Measurements from ENCODE around the gene GGTA1.
"Not testable (repeated sequence)": the region's sequence is repeated elsewhere in the genome, so short reads cannot be mapped to it uniquely, and the experiment has no call there.

GGTA1 gene

DNA sequence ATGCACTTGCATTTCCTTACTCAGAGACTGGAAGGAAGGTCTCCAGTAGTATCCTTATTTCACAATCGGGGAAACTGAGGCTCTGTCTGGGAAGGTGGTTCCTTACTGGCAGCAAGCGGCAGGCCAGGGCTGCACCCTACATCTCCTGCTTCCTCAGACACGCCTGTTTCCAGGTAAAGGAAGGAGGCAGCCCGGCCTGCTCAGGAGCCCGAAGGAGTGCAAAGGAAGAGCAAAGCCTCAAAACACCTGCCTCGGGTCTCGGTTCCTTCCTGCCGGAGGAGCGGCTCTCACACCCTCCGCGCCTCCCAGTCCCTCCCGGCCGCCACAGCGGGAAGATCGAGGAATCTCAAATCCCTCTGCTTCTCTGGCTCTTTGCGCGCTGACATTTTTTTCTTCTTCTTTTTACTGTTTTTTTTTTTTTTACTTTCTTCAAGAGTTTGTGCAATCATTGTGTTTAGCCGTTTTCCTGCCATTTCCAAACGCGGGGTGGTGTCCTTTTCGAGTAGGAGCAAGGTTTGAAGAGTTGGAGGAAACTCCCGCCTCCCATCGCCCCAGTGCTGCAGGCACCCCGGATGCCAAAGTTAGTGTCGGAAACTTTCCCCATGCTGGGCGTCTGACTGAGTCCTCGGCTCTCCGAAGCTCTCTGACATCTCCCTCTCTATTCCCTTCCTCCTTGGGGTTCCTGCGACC is 1.0 kb downstream of the GGTA1 start:
- DNase-seq (ENCODE audit: low spot score) = no peak

DNA sequence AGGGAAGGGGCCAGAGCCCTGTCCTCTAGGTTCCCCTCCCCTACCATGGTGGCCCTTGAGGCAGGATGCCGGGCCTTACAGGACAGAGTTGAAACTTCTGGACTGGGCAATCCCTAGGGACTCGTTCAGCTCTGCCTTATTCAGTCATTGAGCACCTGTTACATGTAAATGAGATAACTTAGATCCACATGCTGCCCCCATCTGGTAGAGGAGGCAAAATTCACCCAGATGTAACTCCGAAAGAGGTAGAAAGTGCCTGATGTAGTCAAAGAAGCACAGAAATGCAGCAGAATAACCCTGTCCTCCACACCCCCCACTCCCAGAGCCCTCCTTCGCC is 1.5 kb downstream of the GGTA1 start:
- DNase-seq (ENCODE audit: low spot score) = peak; percentile 47

DNA sequence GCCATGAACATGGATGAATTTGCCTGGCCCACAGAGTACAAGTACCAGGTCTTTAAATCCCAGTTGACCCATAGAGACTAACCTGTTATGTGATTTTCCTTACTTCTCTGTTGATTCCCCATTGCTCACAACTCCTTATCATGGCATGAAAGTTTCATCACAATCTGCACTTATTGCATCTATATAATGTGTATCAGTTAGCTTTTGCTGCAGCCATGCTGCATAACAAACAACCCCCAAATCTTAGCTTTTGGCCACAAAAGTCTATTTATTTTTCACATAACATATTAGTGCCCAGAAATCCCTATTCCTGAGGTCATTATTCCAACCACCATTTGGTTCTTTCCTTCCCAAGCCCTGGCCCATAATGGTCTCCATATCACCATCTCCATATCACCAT is 3.7 kb downstream of the GGTA1 start:
- DNase-seq (ENCODE audit: low spot score) = no peak

DNA sequence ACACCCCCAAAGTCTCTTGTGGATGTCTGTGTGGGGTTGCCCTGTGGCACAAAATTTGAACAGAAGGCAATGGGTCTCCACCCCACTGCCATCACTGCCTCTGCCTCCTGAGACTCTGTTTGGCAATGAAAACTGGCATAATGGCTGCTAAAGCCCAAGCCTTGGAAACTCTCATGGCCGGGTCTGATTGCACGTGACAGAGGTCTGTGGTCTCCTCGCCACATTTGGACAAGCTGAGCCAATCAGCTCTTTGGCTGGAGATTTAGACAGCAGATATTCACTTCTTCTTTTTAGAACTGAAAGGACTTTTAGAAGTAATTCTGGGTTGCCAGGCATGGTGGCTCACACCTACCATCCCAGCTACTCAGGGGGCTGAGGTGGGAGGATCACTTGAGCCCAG is 5.5 kb downstream of the GGTA1 start:
- no peak for DNase-seq (ENCODE audit: low spot score)

DNA sequence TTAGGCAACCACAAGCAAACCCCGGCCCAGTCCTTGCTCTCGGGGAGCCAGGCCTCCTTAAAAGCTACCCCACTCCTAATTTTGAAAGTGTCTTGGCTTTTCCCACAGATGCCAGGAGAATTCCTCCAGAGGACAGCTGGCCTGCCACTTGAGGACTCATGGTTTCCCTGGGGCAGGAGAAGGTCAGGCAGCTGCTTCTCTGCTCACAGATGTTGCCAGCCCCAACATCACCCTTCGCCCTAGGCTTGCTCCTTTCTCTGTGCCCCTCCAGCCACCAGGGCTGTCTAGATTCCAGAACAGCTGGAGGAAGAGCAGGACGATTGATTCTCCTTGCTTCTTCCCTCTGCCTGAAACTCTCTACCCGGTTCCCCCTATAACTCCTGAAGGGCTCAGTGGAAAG is 8.5 kb downstream of the GGTA1 start:
- DNase-seq (ENCODE audit: low spot score) = no peak

DNA sequence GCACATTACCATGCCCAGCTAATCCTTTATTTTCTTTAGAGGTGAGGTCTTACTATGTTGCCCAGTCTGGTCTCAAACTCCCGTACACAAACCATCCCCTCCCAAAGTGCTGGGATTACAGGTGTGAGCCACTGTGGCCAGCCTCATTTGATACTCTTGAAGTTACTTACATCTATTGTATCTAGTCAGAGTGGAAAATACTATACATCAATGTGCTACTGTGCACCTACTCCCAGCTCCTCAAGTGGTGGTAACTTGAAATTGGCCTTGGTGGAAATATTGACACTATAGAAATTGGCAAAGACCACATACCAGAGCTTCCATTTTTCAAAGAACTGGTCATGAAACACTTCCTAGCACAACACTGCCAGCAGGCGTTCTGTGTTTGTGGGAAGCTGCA is 10.3 kb downstream of the GGTA1 start:
- DNase-seq (ENCODE audit: low spot score) = no peak

DNA sequence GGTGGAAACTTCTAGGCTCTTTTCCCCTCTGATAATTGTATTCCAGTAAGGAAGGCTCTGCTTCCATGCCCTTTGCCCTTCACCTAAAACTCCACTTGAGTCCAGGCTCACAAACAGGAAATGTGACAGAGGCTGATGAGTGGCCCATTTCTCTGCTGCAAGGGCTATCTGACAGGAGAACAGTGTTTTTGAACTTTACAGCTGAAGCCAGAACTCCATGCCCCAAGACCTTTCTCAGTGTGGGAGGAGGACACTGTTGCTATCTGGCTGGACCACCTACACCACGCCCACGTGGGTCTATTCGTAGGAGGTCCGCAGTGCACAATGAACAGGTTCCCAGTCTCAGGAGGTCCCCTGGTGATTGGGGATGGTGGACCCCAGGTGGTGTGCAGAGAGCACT is 13.6 kb downstream of the GGTA1 start:
- DNase-seq (ENCODE audit: low spot score) = no peak

DNA sequence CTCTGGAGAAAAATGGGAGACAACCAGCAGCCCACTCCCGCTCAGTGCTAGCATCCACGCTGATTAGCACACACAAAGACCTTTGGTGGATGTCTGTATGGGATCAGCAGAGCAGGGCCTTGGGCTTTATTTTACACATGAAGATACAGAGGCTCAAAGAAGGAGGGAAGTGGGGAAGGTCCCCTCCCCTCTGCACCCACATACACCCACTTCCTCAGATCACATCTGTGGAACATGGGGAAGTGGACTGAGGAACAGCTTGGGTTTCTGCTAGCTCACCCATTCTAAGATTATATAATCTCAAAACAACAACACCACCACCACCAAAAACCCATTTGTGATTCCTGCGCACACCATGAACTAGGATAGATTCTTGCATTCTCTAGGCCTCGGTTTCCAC is 14.0 kb downstream of the GGTA1 start:
- DNase-seq (ENCODE audit: low spot score) = no peak

DNA sequence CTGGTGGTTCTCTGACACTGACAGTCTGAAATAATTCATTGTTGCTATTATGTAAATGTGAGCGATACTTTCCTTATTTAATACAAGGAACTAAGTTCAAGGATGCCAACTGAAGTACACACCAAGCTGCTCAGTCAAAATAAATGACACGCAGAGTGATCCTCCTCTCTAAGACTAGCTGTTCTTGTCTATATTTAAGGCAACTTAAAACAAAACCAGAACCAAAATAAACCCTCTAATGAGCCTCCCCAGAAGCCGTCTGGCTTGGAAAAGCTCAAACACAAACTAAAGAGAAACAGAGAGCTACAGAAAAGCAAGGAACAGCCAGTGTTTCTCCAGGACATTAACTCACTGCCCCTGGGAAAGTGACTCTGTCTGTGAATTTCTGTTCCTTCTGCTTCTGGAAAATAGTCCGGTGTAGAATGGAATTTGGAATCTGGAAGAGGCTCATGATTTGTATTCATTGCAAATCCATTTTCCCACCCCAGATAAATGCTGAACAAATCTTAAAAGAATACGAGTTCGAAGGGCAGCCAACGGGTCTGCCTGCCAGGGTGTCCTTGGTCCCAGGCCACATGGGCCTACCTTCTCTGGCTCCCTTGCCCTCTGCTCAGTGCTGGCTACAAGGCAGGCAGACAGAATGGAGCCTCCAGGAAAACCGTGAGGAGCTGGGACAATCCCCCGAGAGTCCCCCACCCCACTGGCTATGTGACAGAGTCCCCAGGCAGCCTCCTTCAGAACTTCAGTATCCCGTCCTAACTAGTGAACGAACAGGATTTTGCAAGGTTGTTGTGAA is 14.8 kb downstream of the GGTA1 start:
- DNase-seq (ENCODE audit: low spot score) = no peak

DNA sequence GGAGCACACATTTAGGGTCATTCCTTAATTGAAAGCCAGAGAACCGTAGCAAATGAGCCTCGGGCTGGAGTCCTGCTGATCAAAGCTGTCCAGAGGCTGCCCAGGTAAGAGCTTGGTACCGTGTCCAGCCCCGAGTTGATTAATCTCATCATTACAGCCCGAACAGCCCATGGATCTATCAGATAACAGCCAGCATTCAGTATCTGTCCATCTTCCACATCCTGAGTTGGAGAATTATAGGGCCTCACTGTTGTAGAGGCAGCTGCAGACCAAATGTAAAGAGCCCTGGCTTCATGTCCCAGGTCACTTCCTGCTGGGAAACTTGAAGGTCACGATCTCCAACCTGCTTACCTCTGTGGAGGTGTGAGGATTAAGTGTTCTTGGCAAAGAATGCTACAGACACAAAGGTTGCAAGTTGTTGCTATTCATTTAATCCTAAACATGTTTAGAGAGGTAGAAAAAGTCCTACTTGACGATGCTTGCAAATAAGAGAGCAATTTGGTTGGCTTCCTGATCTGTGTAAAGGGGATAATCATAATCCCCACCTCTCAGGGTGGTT is 16.1 kb downstream of the GGTA1 start:
- DNase-seq (ENCODE audit: low spot score) = no peak

DNA sequence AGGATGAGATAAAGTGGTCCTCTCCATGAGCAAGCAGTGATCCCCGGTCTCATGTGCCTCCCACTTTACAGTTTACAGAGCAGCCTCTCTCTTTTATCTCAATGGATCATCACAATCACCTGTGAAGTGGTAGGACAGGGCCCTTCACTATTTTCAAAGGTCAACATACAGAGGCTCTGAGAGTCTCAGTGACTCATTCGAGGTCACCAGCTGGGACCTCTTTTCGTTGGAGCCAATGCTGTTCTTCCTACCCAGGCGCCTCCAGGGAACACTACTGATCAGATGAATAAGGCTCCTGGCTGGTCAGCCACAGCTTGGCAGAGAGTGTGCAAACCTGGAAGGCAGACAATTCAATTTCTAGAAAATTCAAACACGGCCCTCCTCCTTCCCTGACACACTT is 16.6 kb downstream of the GGTA1 start:
- no peak for DNase-seq (ENCODE audit: low spot score)

DNA sequence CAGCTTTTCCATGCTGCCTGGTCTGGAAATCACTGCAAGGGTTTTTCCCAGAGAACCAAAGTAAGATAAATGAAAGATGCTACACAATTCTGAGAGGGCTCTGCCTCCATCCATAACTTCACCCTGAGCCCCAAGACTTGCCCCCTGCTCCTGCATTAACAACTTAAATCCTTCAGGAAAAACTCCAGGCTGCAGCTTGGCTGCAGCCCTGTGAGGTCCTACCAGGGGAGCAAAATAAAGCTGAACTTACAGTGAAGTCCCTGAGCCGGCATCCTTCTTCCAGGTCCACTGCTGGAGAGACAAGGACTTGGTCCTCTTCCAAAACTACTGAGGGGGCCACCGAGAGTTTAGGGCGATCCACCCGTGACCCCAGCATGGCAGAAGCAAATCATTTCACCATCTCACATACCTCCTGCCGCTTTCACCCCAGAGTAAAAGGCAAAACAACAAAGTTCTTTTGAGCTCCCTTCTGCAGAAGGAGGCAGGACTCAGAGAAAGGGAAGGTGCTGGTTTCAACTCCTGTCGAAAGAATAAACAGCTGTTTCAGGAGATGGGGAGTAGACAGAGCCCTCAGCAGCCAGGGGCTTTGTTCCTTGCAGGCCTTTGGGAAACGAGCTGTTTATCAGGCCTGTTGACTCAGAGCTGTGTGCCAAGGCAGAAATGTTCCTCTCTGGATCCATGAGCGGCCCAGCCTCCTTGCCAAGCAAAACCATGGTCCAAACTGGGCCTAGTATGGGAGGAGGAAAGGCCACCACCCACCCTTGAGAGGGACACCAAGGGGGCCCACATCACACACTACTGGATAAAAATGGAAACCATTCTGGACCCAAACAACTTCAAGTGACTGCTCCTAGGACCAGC is 20.6 kb downstream of the GGTA1 start:
- DNase-seq (ENCODE audit: low spot score) = no peak

DNA sequence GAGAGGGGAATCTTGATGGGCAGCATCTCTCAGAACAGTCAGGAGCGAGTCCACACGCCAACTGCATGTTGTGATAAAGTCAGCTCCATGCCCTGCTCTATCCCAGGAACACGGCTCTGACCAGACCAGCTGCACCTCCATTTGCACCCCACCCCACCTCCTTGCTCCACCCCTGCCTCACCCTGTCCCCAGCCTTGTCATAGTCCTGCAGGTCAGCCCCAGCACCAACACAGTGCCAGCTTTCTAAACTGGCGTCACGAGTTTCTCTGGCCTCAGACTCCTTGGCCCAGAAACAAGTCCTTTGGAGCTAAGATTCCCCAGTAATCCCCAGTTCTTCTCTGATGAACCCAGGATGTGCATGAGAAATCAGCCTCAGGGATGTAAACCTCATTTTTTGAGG is 23.5 kb downstream of the GGTA1 start:
- DNase-seq (ENCODE audit: low spot score) = no peak

DNA sequence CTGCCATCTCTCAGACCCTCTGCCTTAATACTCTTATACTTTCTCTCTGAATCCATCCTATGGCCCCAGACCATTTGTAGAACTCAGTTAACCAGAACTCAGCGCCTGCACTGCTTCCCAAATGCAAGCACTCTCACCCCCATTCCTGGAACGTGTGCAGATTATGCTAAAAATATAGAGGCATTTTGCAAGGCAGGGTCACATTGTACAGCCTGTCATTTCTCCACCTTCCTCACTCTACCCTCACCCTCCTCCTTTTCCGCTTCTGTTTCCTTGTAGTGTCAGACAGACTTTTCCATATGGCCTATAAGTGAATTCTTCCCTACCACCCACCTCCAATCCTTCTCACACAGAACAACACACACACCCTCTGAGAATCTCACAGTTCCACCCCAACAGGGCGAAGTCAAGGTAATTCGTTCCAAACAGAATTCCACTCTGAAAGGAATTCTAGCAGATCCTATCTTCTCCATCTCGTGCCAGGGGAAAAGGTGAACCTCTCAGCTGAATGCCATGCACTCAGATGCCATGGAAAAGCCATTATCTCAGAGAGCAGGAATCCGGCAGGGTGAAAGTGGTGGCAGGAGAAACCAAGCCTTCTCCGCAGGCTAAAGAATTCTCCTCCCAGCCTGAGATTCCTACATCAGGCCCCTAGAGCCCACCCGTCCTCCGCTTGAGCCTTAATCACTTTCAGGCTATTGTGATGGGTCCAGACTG is 25.3 kb downstream of the GGTA1 start:
- no peak for DNase-seq (ENCODE audit: low spot score)

DNA sequence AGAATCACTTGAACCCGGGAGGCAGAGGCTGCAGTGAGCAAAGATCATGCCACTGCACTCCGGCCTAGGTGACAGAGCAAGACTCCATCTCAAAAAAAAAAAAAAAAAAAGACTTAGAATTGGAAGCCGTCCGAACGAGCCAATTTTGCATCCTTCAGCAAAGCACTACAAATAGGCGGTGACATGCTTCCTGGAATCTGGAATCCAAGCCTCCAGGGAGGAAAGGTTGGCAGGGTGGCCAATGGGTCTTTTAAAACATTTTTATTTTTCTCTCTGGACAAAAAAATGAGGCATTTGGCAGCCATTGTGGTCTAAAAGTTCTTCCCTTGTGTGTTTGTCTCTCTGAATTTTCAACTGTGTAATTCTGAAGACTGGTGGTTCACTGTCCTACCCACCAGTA is 26.4 kb downstream of the GGTA1 start:
- DNase-seq (ENCODE audit: low spot score) = no peak

DNA sequence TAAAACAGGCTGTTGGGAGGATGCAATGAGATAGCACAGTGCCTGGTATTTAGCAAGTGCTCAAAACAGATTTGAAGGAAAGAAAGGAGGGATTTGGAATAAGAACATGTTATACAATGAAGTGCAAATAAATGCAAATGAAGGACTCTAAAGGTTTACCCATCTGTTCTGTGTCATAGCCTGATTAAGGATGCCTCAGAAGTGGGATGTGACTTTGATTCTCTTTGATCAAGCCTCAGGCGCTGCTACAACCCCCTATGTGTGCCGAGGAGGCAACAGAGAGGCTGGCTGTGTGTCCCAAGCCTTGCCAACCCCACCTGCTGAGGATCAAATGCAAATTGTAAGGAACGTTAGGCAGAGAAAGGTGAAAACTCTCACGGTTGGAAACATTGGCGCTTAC is 27.2 kb downstream of the GGTA1 start:
- DNase-seq (ENCODE audit: low spot score) = no peak

DNA sequence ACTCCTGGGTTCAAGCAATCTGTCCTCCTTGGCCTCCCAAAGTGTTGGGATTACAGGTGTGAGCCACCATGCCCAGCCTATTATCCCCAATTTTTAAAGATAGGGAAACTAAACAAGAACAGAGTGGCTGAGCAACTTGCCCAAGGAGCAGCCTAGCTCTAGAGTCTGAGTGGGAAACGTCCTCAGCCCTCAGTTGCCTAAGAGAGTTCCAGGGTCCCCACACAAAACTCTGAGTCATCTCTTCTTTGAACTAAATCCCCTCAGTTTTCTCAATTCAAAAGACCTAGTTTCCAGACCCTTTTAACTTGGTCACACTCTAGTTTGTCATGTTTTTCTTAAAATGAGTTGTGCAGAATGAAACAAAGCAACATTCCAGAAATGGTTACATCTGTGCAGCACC is 33.5 kb downstream of the GGTA1 start:
- no peak for DNase-seq (ENCODE audit: low spot score)

DNA sequence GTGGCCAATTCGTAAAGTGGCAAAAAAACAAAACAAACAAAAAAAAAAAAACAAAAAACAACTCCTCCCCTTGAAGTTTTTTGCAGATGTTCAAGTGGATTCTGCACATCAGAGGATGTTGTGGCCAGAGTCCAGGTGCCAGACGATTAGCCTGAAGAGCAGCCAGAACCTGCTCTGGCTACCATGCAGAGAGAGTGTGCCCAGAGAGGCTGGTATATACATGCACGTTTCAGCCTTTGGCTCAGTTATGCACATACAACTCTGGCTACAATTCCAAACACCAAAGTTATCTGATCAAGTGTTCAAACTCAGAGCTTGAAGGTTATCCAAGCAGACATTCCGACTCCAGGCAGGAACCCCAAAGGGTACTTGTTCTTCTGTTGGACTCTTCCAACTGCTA is 34.7 kb downstream of the GGTA1 start:
- no peak for DNase-seq (ENCODE audit: low spot score)

DNA sequence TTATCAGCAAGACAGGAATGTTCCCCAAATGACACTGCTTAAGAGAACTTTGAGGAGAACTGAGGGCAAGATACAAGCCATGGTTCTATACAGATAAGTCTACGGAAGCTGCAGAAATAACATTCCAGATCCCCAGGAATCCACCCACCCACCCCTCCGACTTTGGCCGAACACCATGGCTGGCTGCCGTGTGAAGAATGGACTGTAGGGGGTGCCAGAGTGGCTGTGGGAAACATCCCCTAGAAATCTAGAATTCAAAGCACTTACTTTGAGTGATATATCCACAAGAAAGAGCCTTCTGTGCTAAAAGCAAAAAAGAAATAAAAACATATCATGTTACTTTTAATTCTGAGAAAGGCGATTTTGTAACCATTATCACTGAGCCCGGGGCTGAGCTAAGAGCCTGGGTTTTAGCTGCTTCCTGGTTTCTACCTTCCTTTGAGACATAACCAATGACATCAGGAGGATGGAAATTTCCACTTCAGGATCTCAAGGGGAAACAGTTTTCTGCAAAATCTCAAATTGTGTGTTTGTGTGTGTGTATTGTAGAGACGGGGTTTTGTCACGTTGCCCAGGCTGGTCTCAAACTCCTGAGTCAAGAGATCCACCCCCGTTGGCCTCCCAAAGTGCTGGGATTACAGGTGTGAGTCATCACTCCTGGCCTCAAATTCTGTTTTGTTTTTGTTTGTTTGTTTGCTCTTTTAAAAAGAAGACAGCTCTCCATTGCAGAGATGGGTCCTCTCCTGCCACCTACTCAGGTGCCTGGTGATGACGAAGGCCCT is 36.4 kb downstream of the GGTA1 start:
- peak; percentile 12 for DNase-seq (ENCODE audit: low spot score)

DNA sequence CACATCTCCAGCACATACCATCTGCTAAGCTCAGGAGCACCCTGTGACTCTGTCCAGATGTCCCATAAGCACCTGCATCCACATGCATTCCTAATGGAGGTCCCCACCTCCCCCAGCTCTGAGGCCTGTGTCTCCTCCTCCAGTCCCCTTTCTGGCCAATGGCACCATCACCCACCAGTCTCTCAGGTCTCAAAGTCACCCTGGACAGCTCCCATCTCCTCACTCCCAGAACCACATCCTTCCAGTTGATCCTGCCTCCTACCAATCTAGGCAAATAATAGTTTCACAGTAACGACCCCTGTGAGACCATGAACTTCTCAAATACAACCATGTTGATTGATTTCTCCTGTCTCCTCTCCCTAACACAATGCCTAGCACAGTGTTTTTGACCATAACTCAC is 40.1 kb downstream of the GGTA1 start:
- DNase-seq (ENCODE audit: low spot score) = no peak

DNA sequence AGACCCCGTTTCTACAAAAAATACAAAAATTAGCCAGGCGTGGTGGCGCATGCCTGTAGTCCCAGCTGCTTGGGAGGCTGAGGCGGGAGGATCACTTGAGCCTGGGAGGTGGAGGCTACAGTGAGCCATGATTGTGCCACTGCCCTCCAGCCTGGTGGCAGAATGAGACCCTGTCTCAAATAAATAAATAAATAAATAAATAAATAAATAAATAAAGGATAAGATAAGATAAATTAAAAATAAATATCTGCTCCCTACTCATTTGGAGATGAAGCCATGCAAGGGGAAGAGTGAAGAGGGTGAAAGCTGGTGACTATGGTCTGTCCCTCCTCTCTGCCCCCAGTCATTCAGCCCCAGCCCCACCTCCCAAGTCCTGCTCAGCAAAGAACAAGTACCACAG is 41.2 kb downstream of the GGTA1 start:
- DNase-seq (ENCODE audit: low spot score) = not testable (repeated sequence)

Data from hematopoietic multipotent progenitor cell treated with erythropoietin and hydrocortisone succinate and interleukin-3 and kit ligand, for 15 days (in vitro differentiated cells).